Ishikawa (cell line): ENCODE measurements around the gene C2CD4C.

Experiments used
- CEBPB ChIP-seq: IDR thresholded peaks from 2 replicates; pipeline ENCODE4 v1.6.1; 2012
- CREB1 ChIP-seq: IDR thresholded peaks from 2 replicates; pipeline ENCODE4 v1.6.1; 2012; ENCODE audit warnings: low read depth
- EGR1 ChIP-seq: IDR thresholded peaks from 2 replicates; pipeline ENCODE4 v1.6.1; 2012
- EP300 ChIP-seq: IDR thresholded peaks from 2 replicates; pipeline ENCODE4 v1.6.1; 2012; ENCODE audit warnings: borderline replicate concordance
- FOXM1 ChIP-seq: IDR thresholded peaks from 2 replicates; pipeline ENCODE4 v1.6.1; 2012; ENCODE audit warnings: low read depth, borderline replicate concordance
- REST ChIP-seq: IDR thresholded peaks from 2 replicates; pipeline ENCODE4 v1.6.1; 2012; ENCODE audit warnings: low read depth, mild to moderate bottlenecking
- USF1 ChIP-seq: IDR thresholded peaks from 2 replicates; pipeline ENCODE4 v1.6.1; 2012
- ZBTB7A ChIP-seq: IDR thresholded peaks from 2 replicates; pipeline ENCODE4 v1.6.1; 2012; ENCODE audit warnings: low read depth
- TF ChIP-seq, protein P1 (sequence below): IDR thresholded peaks from 2 replicates; pipeline ENCODE4 v1.6.1; 2012

DNA sequence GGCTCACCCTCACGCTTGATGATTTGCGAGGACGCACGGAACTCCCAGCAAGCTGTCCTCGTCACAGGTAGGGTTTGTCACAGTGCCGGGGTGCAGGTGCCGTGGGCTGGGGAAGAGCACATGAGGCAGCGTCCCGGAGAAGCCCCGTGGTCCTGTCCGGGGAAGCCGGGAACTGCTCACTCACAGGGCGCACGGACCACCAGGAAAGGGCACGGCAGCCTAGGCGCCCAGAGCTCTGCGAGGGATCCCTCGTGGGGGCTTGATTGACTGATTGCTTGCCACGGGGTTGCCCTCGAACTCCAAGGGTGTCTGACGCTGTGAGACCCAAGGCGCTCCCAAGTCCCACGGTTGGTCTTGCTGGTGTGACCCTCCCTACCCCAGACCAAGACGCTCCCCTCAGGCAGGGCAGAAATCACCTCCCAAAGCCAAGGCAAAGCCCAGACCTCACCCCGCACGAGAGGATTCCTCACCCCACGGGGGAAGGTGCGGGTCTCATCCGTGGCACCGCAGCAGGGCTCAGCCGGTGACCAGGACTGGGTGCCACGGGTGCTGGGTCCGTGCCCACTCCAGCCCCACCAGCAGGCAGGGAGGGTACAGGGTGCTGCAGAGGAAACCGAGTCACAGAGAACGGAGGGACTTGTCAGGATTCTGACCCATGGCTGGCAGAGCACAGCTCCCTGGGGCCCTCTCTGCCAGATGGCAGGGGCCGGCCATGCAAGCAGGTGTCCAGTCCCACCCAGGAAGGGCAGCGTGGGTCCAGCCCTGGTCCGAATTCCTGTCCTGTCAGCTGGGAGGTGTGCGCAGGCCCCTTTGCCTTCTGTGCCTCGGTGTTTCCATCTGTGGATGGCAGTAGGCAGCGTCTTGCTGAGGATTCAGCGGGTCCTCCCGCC is 7.7 kb downstream of the C2CD4C start:
- TF ChIP-seq CREB1 (no peak), CEBPB (no peak), REST (no peak), ZBTB7A (no peak), FOXM1 (no peak), EP300 (no peak), USF1 (no peak), EGR1 (no peak)
- TF ChIP-seq, protein P1, sequence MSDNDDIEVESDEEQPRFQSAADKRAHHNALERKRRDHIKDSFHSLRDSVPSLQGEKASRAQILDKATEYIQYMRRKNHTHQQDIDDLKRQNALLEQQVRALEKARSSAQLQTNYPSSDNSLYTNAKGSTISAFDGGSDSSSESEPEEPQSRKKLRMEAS, result no peak
